Measurements from ENCODE around the gene CLEC5A.

The CLEC5A gene

DNA sequence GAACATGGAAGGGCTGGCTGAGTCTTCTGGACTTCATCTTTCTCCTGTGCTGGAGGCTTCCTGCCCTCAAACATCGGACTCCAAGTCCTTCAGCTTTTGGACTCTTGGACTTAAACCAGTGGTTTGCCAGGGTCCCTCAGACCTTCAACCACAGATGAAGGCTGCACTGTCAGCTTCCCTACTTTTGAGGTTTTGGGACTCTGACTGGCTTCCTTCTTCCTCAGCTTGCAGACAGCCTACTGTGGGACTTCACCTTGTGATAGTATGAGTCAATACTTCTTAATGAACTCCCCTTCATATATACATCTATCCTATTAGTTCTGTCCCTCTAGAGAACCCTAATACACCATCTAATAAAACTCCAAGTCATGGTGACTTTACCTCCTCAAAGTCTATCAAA lies 4.0 kb upstream of the CLEC5A start:
- TF ChIP-seq ZNF341 (tag by site-specific recombination; IDR thresholded peaks at IDR 0.05; ENCODE audit: low read depth): no peak
- TF ChIP-seq ZBTB8A (tag by site-specific recombination; IDR thresholded peaks at IDR 0.05): no peak
- TF ChIP-seq ZNF747 (tag by site-specific recombination; IDR thresholded peaks at IDR 0.05): no peak
- TF ChIP-seq IKZF3 (tag by site-specific recombination; IDR thresholded peaks at IDR 0.05): no peak
- TF ChIP-seq ZNF560 (tag by site-specific recombination; IDR thresholded peaks at IDR 0.05; ENCODE audit: borderline replicate concordance): no peak
- no peak for TF ChIP-seq ZNF664 (tag by site-specific recombination; IDR thresholded peaks at IDR 0.05)
- no peak for TF ChIP-seq KLF9 (tag by site-specific recombination; IDR thresholded peaks at IDR 0.05; ENCODE audit: low read depth)
- no peak for TF ChIP-seq ZNF2 (tag by site-specific recombination; IDR thresholded peaks at IDR 0.05)
- POLR2A ChIA-PET: no interaction called here

DNA sequence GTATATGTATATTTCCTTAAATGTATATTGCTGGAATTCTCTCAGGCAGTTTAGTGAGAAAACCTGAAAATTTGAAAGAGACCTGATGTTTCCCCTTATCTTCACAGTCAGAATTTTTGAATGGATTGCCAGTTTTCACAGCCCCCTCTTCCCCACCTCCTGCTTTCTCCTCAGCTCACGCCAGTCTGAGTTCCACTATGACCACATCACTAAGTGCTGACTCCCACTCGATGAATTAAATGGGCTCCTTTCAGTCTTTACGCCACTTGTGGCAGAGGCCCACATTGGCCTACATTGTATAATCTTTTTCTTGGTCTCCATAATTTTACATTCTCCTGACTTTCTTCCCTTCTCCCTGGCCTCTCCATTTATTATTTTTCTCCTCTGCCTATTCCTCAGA lies 3.1 kb upstream of the CLEC5A start:
- no peak overlapping the region for H3K4me3 ChIP-seq (ENCODE audit: low read depth, low read length)
- TF ChIP-seq AEBP2 (tag by site-specific recombination; IDR thresholded peaks at IDR 0.05; ENCODE audit: borderline replicate concordance) (no peak), ZNF530 (tag by site-specific recombination; IDR thresholded peaks at IDR 0.05; ENCODE audit: low read depth) (no peak), ZNF184 (tag by site-specific recombination; IDR thresholded peaks at IDR 0.05) (no peak), ZNF626 (tag by site-specific recombination; IDR thresholded peaks at IDR 0.05) (no peak), ZFP3 (tag by site-specific recombination; IDR thresholded peaks at IDR 0.05; ENCODE audit: low read depth) (no peak)
- no peaks in the 10 kb centered on the region for H3K4me1 ChIP-seq (ENCODE audit: control insufficient read depth, insufficient read depth, low read length)
- no peak overlapping the region for H3K27ac ChIP-seq (ENCODE audit: extremely low read depth, low read depth, low read length)
- ChIA-PET POLR2A (no interaction called here), CTCF (no interaction called here)
- no peaks in the 10 kb centered on the region for H3K36me3 ChIP-seq (ENCODE audit: control insufficient read depth in 2 of 2, insufficient read depth in 1 of 2, low read length in 2 of 2)
- no peaks in the 10 kb centered on the region for H3K9me3 ChIP-seq (ENCODE audit: control insufficient read depth, insufficient read depth, low read depth, low read length)

More for the DNA sequence above, 4.0 kb upstream of the CLEC5A start:
- no peak overlapping the region for H3K4me3 ChIP-seq (ENCODE audit: low read depth, low read length)
- CTCF ChIA-PET: no interaction called here
- no peaks in the 10 kb centered on the region for H3K4me1 ChIP-seq (ENCODE audit: control insufficient read depth, insufficient read depth, low read length)
- H3K9me3 ChIP-seq (ENCODE audit: control insufficient read depth, insufficient read depth, low read depth, low read length): no peaks in the 10 kb centered on the region
- no peaks in the 10 kb centered on the region for H3K36me3 ChIP-seq (ENCODE audit: control insufficient read depth in 2 of 2, insufficient read depth in 1 of 2, low read length in 2 of 2)
- H3K27ac ChIP-seq (ENCODE audit: extremely low read depth, low read depth, low read length): no peak overlapping the region

DNA sequence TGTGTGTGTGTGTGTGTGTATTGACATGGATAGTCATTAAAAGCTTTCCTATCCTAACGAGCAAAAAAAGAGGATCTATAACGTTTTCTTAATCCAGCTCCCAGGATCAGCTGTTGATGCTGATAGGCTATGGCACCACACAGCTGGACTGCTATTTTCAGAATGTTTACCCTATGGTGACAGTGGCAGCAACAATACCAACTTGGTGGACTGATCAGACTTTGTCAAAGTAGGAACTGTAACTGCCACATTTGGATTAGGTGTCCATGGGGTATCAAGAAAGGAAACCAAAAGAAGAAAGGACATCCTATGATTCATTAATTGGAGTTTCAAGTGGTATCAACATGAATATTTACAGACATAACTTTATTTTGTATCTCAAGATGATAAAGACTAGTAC lies 2.7 kb upstream of the CLEC5A start:
- Histone ChIP-seq H3K36me3 (ENCODE audit: control insufficient read depth in 2 of 2, insufficient read depth in 1 of 2, low read length in 2 of 2) (no peaks in the 10 kb centered on the region), H3K27ac (ENCODE audit: extremely low read depth, low read depth, low read length) (no peak overlapping the region), H3K4me3 (ENCODE audit: low read depth, low read length) (no peak overlapping the region), H3K9me3 (ENCODE audit: control insufficient read depth, insufficient read depth, low read depth, low read length) (no peaks in the 10 kb centered on the region), H3K4me1 (ENCODE audit: control insufficient read depth, insufficient read depth, low read length) (no peaks in the 10 kb centered on the region)
- POLR2A ChIA-PET: no interaction called here
- no peak for TF ChIP-seq ATF2 (tag by site-specific recombination; IDR thresholded peaks at IDR 0.05; ENCODE audit: low read depth)
- no peak for TF ChIP-seq ZIC2 (tag by site-specific recombination; IDR thresholded peaks at IDR 0.05)
- no peak for TF ChIP-seq KLF1 (tag by site-specific recombination; IDR thresholded peaks at IDR 0.05)
- TF ChIP-seq REPIN1 (tag by site-specific recombination; IDR thresholded peaks at IDR 0.05; ENCODE audit: low read depth): no peak
- TF ChIP-seq ZNF148 (tag by site-specific recombination; IDR thresholded peaks at IDR 0.05; ENCODE audit: borderline replicate concordance): no peak
- TF ChIP-seq ZNF610 (tag by site-specific recombination; IDR thresholded peaks at IDR 0.05; ENCODE audit: borderline replicate concordance): no peak
- no peak for TF ChIP-seq YY1 (tag by site-specific recombination; IDR thresholded peaks at IDR 0.05)
- TF ChIP-seq ZNF768 (tag by site-specific recombination; IDR thresholded peaks at IDR 0.05): no peak
- no peak for TF ChIP-seq WT1 (tag by site-specific recombination; IDR thresholded peaks at IDR 0.05)
- TF ChIP-seq ZNF777 (tag by site-specific recombination; IDR thresholded peaks at IDR 0.05; ENCODE audit: borderline replicate concordance): no peak
- no peak for TF ChIP-seq ZFP37 (tag by site-specific recombination; IDR thresholded peaks at IDR 0.05)
- TF ChIP-seq FEZF1 (tag by site-specific recombination; IDR thresholded peaks at IDR 0.05): no peak
- no peak for TF ChIP-seq ZNF529 (tag by site-specific recombination; IDR thresholded peaks at IDR 0.05; ENCODE audit: insufficient replicate concordance)
- TF ChIP-seq ZNF747 (tag by site-specific recombination; IDR thresholded peaks at IDR 0.05): no peak
- CTCF ChIA-PET: no interaction called here

Measured in HEK293 (cell line).